Astrocyte of the hippocampus (primary cell): ENCODE measurements around the gene CCDC40.

ENCODE experiments used
- DNase-seq: peaks from one replicate; pipeline ENCODE4 v3.0.0; 2011; ENCODE audit warnings: low read depth, low spot score

Gene CCDC40

DNA sequence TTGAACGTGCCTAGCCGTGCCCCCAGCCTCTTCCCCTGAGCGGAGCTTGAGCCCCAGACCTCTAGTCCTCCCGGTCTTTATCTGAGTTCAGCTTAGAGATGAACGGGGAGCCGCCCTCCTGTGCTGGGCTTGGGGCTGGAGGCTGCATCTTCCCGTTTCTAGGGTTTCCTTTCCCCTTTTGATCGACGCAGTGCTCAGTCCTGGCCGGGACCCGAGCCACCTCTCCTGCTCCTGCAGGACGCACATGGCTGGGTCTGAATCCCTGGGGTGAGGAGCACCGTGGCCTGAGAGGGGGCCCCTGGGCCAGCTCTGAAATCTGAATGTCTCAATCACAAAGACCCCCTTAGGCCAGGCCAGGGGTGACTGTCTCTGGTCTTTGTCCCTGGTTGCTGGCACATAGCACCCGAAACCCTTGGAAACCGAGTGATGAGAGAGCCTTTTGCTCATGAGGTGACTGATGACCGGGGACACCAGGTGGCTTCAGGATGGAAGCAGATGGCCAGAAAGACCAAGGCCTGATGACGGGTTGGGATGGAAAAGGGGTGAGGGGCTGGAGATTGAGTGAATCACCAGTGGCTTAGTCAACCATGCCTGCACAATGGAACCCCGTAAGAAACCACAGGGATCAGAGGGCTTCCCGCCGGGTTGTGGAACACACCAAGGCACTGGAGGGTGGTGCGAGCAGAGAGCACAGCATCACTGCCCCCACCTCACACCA, 65.7 kb downstream of the CCDC40 start:
- DNase-seq = peak; percentile 38

GRCh38 chr17:80102664-80103448, 66.4 kb downstream of the CCDC40 start:
- no peak for DNase-seq

DNA sequence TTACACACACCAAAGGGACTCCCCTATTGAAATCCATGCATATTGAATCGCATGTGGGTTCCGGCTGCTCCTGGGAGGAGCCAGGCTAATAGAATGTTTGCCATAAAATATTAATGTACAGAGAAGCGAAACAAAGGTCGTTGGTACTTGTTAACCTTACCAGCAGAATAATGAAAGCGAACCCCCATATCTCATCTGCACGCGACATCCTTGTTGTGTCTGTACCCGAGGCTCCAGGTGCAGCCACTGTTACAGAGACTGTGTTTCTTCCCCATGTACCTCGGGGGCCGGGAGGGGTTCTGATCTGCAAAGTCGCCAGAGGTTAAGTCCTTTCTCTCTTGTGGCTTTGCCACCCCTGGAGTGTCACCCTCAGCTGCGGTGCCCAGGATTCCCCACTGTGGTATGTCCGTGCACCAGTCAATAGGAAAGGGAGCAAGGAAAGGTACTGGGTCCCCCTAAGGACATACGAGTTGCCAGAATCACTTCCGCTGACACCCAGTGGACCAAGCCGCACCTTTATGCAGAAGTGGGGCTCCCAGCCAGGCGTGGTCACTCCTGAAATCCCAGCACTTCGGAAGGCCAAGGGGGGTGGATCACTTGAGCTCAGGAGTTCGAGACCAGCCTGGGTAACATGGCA, 67.1 kb downstream of the CCDC40 start:
- DNase-seq = no peak

- peak; percentile 37 for DNase-seq
Observed at GRCh38 chr17:80104321-80104955, 68.0 kb downstream of the CCDC40 start.

- DNase-seq = no peak
Observed at GRCh38 chr17:80104956-80105375, 68.5 kb downstream of the CCDC40 start.

DNA sequence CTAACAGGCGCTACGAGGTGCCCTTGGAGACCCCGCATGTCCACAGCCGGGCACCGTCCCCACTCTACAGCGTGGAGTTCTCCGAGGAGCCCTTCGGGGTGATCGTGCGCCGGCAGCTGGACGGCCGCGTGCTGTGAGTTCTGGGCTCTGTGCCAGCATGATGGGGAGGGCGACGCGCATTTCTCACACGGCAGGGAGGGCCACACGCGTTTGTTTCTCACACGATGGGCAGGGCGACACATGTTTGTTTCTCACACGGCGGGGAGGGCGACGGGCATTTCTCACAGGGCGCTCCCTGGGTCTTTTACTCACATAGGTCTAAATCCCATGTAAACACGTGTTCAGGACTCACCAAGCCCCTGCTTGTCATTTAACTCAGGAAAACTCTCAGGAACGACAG, 69.3 kb downstream of the CCDC40 start:
- DNase-seq = peak; percentile 39

GRCh38 chr17:80106176-80106575, 69.7 kb downstream of the CCDC40 start:
- DNase-seq = no peak

DNA sequence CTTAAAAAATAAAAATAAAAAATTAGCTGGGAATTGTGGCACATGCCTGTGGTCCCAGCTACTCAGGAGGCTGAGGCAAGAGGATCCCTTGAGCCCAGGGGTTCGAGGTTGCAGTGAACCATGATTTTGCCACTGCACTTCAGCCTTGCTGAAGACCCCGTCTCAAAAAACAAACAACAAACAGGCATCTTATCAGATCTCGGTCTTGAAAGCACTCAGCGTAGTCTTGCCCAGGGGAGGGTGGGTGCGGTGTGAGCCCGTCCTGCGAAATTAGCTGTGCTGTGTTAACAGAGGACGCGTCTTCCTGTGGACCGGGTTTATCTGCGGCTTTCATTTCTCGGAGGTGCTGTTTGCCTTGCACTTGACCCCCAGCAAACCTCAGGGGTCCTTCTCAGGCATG, 70.3 kb downstream of the CCDC40 start:
- no peak for DNase-seq

GRCh38 chr17:80107231-80108021, 71.0 kb downstream of the CCDC40 start:
- DNase-seq = no peak

DNA sequence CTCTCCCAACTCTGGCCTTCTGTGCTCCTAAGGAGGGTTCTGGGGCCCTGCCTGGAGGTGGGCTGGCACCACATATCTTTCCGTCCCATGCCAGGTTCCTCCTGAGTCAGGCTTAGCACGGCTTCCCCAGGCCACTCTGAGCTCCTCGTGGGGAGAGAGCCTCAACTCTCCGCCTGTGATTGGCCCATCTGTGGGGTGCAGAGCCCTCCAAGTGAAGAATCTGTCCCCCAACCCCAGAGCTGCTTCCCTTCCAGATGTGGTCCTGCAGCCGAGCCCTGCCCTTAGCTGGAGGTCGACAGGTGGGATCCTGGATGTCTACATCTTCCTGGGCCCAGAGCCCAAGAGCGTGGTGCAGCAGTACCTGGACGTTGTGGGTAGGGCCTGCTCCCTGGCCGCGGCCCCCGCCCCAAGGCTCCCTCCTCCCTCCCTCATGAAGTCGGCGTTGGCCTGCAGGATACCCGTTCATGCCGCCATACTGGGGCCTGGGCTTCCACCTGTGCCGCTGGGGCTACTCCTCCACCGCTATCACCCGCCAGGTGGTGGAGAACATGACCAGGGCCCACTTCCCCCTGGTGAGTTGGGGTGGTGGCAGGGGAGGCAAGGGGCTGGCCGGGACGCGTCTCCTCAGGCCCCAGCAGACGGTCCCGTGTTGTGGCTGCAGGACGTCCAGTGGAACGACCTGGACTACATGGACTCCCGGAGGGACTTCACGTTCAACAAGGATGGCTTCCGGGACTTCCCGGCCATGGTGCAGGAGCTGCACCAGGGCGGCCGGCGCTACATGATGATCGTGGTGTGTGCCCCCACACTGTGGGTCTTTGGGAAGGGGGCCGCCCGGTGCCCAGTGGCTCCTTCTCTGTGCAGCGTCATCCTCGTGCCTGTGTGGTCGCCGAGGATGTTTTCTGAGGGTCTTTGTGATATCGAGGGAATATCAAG, 71.9 kb downstream of the CCDC40 start:
- DNase-seq = no peak

DNA sequence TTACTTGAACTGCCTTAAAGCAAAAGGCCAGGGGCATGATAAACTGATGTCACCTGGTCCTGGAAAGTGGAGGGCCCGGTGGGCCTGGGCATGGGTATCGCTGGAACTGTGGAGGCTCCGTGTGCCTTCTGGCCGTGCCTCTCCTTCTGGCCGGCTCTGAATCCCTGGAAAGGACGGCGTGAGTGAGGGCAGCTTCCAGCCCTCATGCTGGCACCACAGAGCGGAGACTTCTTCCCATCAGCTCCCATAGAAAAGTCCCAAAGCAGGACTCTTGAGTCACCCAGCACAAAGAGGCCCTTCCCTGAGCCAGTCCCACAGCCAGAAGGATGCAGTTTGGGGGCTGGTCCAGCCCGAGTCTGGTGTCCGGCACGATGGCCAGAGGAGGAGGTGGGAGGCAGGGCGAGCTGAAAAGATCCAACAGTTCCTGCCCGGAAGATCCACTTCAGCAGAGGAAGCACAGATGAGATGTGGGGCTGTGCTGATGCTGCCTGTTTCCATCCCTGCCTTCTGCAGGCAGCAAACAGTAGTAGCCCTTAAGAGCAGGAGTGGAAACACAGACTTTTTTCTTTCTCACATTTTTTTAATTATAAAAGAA, 72.7 kb downstream of the CCDC40 start:
- DNase-seq = no peak

GRCh38 chr17:80109713-80110446, 73.4 kb downstream of the CCDC40 start:
- DNase-seq = no peak

DNA sequence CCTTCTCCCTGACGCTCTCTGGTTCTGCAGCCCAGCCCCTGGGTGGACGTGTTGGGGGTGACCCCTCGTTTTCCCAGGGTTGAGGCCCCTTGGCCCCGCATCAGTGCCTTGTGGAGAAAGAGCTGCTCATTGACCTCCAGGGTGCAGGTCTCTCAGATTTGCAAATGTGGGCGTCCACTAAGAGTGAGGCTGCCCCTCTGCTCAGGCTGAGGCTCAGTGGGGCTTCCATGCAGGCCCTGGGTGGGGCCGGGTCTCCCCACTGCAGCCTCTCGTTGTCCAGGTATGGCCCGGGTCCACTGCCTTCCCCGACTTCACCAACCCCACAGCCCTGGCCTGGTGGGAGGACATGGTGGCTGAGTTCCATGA, 74.0 kb downstream of the CCDC40 start:
- DNase-seq = no peak

DNA sequence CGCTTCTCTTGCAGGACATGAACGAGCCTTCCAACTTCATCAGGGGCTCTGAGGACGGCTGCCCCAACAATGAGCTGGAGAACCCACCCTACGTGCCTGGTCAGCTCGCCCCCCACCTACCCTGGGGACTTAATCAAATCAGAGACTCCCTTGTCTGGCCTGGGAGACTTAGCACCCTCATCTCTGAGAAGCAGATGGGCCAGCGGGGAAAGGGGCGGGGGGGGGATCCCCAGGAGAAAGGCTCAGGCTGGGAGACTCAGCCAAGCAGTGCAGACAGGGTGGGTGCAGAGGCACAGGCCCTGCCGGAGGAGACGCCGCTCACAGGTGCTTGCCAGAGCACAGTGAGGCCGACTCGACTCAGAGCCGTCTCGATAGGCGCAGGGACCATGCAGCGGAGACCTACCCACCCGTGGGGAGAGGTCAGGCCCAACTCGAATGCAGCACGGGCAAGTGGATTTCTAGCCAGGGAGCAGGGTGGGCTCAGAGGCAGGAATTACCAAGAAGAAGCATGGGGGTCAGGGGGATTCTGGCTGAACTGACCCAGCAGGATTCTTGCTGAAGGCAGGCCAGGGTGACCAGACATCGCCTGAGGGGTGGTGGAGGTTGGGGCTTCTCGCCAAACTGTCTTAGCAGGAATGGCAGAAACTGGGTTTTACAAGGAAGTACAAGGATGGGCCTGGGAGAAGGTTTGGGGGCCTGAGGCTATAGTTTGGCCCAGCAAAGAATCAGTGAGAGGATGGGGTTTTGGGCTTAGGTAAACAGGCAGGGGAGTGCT, 74.7 kb downstream of the CCDC40 start:
- DNase-seq = no peak

GRCh38 chr17:80111702-80112470, 75.4 kb downstream of the CCDC40 start:
- DNase-seq = no peak

- DNase-seq = no peak
Observed at GRCh38 chr17:80112471-80113032, 76.1 kb downstream of the CCDC40 start.

DNA sequence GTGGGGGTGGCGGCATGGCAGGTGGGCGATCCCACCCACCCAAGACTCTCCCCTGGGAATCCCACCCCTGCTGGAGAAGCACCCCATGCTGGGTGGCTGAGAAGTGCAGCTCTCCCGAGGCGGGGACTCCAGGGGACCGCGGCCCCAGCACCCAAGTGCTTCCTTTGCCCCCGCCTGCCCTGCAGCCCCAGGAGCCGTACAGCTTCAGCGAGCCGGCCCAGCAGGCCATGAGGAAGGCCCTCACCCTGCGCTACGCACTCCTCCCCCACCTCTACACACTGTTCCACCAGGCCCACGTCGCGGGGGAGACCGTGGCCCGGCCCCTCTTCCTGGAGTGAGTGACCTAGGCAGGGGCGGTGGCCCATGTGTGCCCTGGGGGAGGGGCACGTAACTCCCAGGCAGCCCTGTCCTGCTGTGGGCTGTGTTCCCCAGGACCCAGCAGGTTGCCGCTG, 76.6 kb downstream of the CCDC40 start:
- no peak for DNase-seq
